Raji (cell line): Measurements from ENCODE around the gene LCP2.

Source experiments
- POLR2A ChIP-seq: IDR thresholded peaks from 2 replicates; pipeline ENCODE4 v1.6.1; 2011; ENCODE audit warnings: low read depth, low read length, control low read depth; ENCODE audit not compliant: insufficient read depth

Gene LCP2

DNA sequence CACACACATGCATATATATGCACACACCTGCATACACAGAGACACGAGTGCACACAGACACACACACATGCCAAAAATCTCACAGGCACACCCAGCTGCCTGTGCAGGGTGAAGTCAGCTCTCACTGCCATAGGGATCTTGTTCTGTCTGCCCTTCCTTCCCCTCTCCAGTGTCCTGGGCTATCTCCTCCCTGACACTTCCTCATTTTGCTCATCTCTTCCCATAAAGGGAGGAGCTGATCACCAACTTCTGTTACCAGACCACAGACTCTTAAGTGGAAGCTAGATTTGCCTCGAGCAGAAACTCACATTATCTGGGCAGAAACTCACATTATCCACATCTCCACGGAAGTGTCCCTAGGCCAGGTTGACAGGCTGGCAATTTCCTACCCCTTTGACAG is 28.7 kb downstream of the LCP2 start:
- TF ChIP-seq POLR2A, result no peak

DNA sequence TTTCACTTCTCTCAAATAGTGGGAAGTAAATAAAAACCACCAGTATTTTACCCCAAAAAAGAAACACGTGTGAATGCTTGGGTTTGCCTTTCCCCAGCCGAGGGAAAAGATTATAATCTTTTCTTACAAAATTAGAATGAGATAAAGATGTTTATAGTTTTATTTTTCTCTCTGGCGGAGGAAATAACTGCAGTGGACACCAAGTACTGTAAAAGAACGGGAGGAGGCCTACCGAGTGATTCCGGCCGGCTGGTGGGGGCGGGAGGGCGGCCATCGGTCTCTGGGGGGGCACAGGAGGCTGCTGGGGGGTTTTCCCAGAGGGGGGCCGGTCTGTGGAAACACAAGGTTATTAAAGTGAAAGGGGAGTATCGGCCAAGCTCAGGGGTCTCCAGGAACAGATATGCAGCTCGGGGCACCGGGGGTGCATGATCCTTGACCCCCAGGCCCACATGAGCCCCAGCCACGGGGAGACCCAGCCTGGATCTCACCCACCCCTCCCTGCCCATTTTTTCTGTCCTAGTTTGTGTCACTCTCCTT is 29.4 kb downstream of the LCP2 start:
- TF ChIP-seq POLR2A, result no peak

GRCh38 chr5:170267431-170268152 is 30.0 kb downstream of the LCP2 start:
- no peak for TF ChIP-seq POLR2A

DNA sequence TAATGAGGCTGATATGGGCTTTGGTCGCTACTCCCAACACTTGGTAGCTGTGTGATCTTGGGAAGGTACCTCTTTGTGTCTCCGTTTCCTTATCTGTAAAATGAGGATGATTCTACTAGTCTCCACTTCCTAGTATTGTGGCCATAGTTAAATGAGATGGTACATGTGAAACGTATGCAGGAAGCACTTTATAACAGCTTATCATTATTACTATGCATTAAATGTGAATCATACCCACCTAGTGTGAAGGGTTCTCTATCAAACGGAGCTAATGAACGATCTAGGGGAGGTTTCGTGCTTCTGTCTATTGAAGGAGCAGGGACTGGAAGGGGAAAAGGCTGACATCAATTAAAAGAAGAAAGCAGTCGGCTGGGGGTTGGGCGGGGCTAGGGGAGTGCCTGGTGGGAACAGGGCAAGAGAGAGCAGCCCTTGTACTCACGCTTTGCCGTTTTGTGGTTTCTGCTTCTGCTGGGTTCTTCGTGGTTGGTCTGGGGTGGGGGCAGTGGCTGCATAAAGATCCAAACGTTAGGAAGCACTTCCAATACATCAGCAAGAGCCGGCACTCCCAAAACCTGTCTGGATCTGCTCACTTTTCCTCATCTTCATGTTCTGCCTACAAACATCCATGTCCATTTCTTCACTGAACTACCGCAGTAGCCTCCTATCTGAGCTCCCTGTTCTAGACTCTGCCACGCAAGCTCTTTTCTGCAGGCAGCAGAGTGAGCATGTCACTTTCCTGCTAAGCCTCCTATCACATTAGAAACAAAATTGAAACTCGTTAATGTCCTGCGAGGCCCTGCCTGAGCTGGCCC is 30.8 kb downstream of the LCP2 start:
- no peak for TF ChIP-seq POLR2A

GRCh38 chr5:170265522-170265921 is 32.1 kb downstream of the LCP2 start:
- no peak for TF ChIP-seq POLR2A

DNA sequence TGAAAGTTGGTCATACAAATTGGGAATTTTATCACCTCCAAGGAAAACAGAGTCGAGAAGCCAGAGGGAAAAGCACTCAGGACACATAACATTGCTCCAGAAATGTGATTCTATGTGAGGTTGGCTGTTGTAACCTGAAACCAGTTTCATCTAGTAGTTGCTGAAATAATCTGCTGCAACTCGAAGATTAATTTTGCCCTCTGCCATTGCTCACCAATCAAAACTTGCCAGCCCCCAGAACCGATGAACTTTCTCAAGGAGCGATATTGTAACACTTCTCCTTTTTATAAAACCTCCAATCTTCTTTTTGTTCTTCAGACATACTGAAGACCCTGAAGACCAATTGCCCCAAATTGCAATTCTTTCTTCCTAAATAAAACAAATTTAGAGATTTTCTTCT is 33.7 kb downstream of the LCP2 start:
- no peak for TF ChIP-seq POLR2A

- no peak for TF ChIP-seq POLR2A
These were observed 35.2 kb downstream of the LCP2 start for GRCh38 chr5:170262061-170263045.

DNA sequence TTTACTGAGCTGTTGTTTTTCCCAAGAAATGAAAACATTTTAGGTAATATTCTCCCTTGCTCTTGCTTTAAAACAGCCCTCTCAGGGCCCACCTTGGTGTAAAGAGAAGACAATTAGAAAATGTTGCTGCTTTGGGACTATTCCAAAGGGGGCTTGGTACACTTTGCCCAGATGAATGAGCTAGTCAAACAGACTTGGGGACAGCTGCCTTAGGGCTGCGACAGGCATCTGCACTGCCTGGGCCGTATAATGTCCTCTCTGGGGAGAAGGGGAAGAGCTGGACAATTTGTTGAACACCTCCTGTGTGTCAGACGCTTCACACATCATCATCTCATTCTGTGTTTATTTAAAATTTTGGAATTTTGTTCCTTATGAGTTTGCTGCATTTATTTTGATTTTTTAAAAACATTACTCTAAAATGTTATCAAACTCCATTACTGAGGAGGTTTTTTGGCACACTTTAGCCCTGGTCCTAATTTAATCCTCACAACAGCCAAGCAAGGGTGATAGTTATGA is 36.0 kb downstream of the LCP2 start:
- TF ChIP-seq POLR2A, result no peak

GRCh38 chr5:170257370-170257769 is 40.2 kb downstream of the LCP2 start:
- no peak for TF ChIP-seq POLR2A

DNA sequence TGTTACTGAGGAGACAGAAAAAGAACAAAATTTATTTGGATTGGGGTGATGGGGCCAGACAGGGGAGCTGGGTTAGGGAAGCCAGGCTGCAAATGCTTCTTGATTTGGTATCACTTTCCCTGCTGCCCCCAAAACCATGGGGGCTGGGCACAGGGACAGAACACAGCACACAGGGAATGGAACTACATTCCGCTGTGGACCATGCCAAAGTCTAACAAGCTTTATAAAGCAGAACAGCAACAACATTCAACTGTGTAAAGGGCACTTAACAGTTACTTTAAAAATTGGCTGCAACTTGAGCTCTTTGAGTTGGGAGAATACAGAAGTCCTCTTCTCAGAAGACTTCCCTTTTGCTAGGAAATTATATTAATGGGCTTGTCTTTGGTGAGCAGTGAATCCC is 41.0 kb downstream of the LCP2 start:
- no peak for TF ChIP-seq POLR2A

DNA sequence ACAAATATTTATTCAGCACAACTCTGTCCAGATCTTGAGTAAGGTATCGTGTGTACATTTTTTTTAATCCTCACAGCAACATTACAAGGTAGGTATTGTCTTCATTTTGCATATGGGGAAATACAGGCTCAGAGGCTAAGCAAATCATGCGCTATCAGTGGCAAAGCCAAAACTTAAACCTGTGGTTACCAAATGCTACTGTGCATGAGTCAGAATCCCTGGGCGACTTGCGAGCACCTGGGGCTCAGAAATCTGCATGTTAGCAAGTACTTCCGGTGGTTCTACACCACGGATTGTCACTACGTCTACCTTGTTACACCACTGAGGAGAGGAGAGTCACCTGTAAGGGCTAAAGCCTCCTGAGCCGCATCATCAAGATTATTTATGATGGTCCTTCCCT is 43.5 kb downstream of the LCP2 start:
- TF ChIP-seq POLR2A, result no peak

DNA sequence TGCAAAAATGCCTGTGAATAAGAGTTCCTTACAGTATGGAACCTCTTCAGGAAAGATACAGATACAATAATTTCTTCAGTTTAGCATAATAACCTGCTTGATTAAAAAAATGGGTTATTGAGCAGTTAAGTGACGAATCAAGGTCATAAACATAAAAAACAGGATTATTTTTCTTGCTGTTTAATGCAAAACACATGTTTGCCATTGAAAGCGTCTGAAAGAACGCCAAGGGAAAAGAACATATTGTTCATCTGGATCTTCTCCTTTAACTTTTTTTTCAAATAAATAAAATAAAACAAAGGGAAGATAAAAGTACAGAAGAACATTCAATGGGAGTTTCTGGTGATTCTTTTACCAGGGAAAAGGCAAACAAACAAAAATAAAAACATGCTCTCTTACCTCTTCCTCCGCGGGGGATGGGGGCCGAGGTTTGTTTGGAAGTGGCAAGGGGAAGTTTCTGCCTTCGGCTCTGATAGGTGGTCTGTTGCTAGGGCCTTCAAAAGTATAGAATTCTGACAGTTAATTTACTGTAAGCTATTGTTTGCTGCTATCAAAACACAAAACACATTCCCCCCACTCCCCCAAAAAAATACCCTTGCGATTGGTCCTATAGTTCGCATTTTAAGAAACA is 44.7 kb downstream of the LCP2 start:
- no peak for TF ChIP-seq POLR2A

- no peak for TF ChIP-seq POLR2A
These were observed 45.5 kb downstream of the LCP2 start for GRCh38 chr5:170252109-170252508.

DNA sequence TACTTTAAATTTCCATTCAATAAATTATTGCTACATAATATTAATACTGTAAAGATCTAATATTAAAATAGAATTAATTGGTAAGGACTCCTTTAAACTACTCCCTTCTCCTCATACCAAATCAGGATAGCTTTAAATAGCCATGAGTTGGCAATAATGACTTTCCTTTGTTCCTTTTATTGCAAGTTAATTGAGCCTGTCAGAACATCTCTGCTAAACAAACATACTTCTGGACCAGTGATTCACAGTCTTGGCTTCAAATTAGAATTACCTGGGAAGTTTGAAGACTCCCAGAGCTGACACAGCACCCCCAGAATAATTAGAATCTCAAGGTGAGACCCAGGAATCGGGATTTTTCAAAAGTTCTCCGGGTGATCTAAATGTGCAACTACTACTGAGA is 46.1 kb downstream of the LCP2 start:
- no peak for TF ChIP-seq POLR2A
